Astrocyte (in vitro differentiated cells and primary cell): ENCODE data around the gene NRIP2. TPM values are rescaled to one million over a fixed set of nuclear protein-coding genes. Genes with fewer than 3 reads are reported as not detected.
A peak's percentile ranks its signal among the peaks of the same experiment; 100 is the strongest.

Experiments
- DNase-seq: peaks from one replicate; pipeline ENCODE4 v3.0.0-alpha.2; 2010; ENCODE audit warnings: low read depth
- FAIRE-seq: peaks from 2 replicates; lab custom pipeline; 2011; peaks lifted over from hg19 to GRCh38; lab: Jason Lieb, UNC
- H2AFZ ChIP-seq: 2 replicates; pipeline ENCODE4 v1.6.0; 2012; ENCODE audit warnings: low read depth, low read length, inconsistent platforms
- H3K27ac ChIP-seq: 2 replicates; pipeline ENCODE4 v1.5.1; 2011; ENCODE audit warnings: low read depth, low read length, inconsistent platforms
- H3K27me3 ChIP-seq: 2 replicates; pipeline ENCODE4 v1.6.0; 2011; ENCODE audit warnings: low read length, inconsistent platforms; ENCODE audit not compliant: insufficient read depth
- H3K36me3 ChIP-seq: 2 replicates; pipeline ENCODE4 v1.5.1; 2011; ENCODE audit warnings: low read length, inconsistent platforms; ENCODE audit not compliant: insufficient read depth
- H3K4me1 ChIP-seq: 2 replicates; pipeline ENCODE4 v1.5.1; 2011; ENCODE audit warnings: low read length, inconsistent platforms; ENCODE audit not compliant: insufficient read depth
- H3K4me2 ChIP-seq: 2 replicates; pipeline ENCODE4 v1.6.0; 2012; ENCODE audit warnings: low read length, inconsistent platforms
- H3K4me3 ChIP-seq: 2 replicates; pipeline ENCODE4 v1.5.1; 2011; ENCODE audit warnings: low read depth, mild to moderate bottlenecking, low read length, inconsistent platforms; ENCODE audit not compliant: insufficient read depth
- H3K79me2 ChIP-seq: 2 replicates; pipeline ENCODE4 v1.6.0; 2012; ENCODE audit warnings: mild to moderate bottlenecking, low read length, inconsistent platforms; ENCODE audit not compliant: insufficient read depth
- H3K9ac ChIP-seq: 2 replicates; pipeline ENCODE4 v1.6.0; 2012; ENCODE audit warnings: mild to moderate bottlenecking, low read length, inconsistent platforms
- H3K9me3 ChIP-seq: 2 replicates; pipeline ENCODE4 v1.5.1; 2012; ENCODE audit warnings: low read depth, mild to moderate bottlenecking, low read length, inconsistent platforms; ENCODE audit not compliant: insufficient read depth
- H4K20me1 ChIP-seq: 2 replicates; pipeline ENCODE4 v1.6.0; 2012; ENCODE audit warnings: low read length, inconsistent platforms; ENCODE audit not compliant: insufficient read depth
- H3K27ac Mint-ChIP-seq: one replicate; pipeline ENCODE4 v1.8.0; 2021; ENCODE audit warnings: mild to moderate bottlenecking, mixed read lengths; ENCODE audit not compliant: unreplicated experiment
- H3K27me3 Mint-ChIP-seq: one replicate; pipeline ENCODE4 v1.8.0; 2021; ENCODE audit warnings: low read depth, mixed read lengths; ENCODE audit not compliant: unreplicated experiment
- H3K36me3 Mint-ChIP-seq: one replicate; pipeline ENCODE4 v1.8.0; 2021; ENCODE audit warnings: low read depth, mixed read lengths; ENCODE audit not compliant: unreplicated experiment
- H3K4me1 Mint-ChIP-seq: one replicate; pipeline ENCODE4 v1.8.0; 2021; ENCODE audit warnings: low read depth, mixed read lengths; ENCODE audit not compliant: unreplicated experiment
- H3K4me3 Mint-ChIP-seq: one replicate; pipeline ENCODE4 v1.8.0; 2021; ENCODE audit warnings: mild to moderate bottlenecking, moderate library complexity, mixed read lengths; ENCODE audit not compliant: unreplicated experiment
- H3K9me3 Mint-ChIP-seq: one replicate; pipeline ENCODE4 v1.8.0; 2021; ENCODE audit warnings: mild to moderate bottlenecking, mixed read lengths; ENCODE audit not compliant: unreplicated experiment
- EZH2 ChIP-seq: IDR thresholded peaks from 2 replicates; pipeline ENCODE4 v1.6.1; 2012; ENCODE audit warnings: mild to moderate bottlenecking, low read length, inconsistent platforms; ENCODE audit not compliant: insufficient read depth
- total RNA-seq: library from RNA; stranded (reverse); gene quantifications from 2 replicates; pipeline ENCODE4 v1.2.1, GENCODE V29; 2021
- TF ChIP-seq, protein P1 (sequence below): IDR thresholded peaks from 2 replicates; pipeline ENCODE4 v1.5.1; 2011; ENCODE audit warnings: low read depth, mild to moderate bottlenecking, inconsistent platforms, low read length, moderate library complexity; ENCODE audit not compliant: insufficient read depth

The NRIP2 gene
- total RNA-seq, 1 donor from 2014 or later: not detected

DNA sequence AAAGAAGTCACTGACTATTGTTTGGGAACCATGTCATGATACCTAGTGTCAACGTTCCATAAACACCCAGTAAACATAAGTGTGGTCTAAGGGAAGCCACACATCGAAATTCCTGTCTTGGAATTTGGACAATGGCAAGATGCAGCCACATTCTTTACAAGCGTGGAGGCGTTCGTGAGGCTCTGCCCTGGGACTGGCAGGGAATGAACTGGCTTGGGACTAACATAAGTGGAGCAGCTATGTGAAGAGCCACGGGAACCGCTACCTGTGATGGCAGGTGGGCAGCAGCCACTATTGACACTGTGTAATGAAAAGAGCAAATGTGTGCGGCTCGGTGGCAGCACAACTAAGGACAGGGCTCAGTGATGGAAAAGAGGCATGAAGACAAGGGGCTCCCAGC, 10.0 kb upstream of the NRIP2 start:
- Mint-ChIP-seq H3K36me3 (peaks cover 3% of the 10 kb centered on the region), H3K27me3 (no peaks in the 10 kb centered on the region), H3K4me1 (peaks cover 24% of the 10 kb centered on the region), H3K27ac (no peak overlapping the region), H3K9me3 (no peaks in the 10 kb centered on the region), H3K4me3 (peak overlapping the region; percentile 2)
- TF ChIP-seq, protein P1, sequence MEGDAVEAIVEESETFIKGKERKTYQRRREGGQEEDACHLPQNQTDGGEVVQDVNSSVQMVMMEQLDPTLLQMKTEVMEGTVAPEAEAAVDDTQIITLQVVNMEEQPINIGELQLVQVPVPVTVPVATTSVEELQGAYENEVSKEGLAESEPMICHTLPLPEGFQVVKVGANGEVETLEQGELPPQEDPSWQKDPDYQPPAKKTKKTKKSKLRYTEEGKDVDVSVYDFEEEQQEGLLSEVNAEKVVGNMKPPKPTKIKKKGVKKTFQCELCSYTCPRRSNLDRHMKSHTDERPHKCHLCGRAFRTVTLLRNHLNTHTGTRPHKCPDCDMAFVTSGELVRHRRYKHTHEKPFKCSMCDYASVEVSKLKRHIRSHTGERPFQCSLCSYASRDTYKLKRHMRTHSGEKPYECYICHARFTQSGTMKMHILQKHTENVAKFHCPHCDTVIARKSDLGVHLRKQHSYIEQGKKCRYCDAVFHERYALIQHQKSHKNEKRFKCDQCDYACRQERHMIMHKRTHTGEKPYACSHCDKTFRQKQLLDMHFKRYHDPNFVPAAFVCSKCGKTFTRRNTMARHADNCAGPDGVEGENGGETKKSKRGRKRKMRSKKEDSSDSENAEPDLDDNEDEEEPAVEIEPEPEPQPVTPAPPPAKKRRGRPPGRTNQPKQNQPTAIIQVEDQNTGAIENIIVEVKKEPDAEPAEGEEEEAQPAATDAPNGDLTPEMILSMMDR: no peak
- TF ChIP-seq EZH2: no peak
- Histone ChIP-seq H2AFZ (peak overlapping the region; percentile 22), H3K4me2 (peak overlapping the region; percentile 60), H3K27me3 (no peaks in the 10 kb centered on the region), H3K4me3 (no peak overlapping the region), H4K20me1 (no peaks in the 10 kb centered on the region), H3K36me3 (no peaks in the 10 kb centered on the region), H3K4me1 (peaks cover 17% of the 10 kb centered on the region), H3K27ac (no peak overlapping the region), H3K9ac (peak overlapping the region; percentile 37), H3K79me2 (no peaks in the 10 kb centered on the region), H3K9me3 (no peaks in the 10 kb centered on the region)
- no peak for FAIRE-seq
- DNase-seq: peak; percentile 60

DNA sequence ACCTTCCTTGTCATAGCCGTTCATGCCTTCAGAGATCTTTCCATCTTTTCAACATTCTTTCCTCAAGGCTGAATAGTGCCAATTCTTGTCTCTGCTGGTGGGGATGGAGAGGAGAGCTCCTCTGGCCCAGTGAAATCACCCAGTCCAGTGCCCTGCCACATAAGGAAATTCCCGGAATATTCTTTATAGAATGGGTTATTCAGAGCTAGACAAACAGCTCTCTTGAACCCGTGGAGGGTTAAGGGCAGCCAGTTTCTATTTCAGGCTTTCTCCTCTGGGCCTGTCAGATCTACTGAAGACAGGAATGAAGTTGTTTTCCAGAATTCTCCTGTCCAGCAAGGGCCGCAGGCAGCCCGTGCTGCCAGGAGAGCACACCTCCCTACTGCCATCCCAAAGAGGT, 8.1 kb upstream of the NRIP2 start:
- Mint-ChIP-seq H3K9me3 (no peaks in the 10 kb centered on the region), H3K27me3 (no peaks in the 10 kb centered on the region), H3K4me1 (peaks cover 13% of the 10 kb centered on the region), H3K36me3 (peaks cover 7% of the 10 kb centered on the region), H3K27ac (no peak overlapping the region), H3K4me3 (no peak overlapping the region)
- Histone ChIP-seq H3K9ac (no peak overlapping the region), H3K36me3 (no peaks in the 10 kb centered on the region), H3K27ac (no peak overlapping the region), H4K20me1 (no peaks in the 10 kb centered on the region), H2AFZ (no peak overlapping the region), H3K4me1 (peaks cover 12% of the 10 kb centered on the region), H3K27me3 (no peaks in the 10 kb centered on the region), H3K79me2 (no peaks in the 10 kb centered on the region), H3K4me2 (no peak overlapping the region), H3K9me3 (no peaks in the 10 kb centered on the region), H3K4me3 (no peak overlapping the region)
- TF ChIP-seq, protein P1: no peak
- TF ChIP-seq EZH2: no peak
- DNase-seq (no peak), FAIRE-seq (no peak)

DNA sequence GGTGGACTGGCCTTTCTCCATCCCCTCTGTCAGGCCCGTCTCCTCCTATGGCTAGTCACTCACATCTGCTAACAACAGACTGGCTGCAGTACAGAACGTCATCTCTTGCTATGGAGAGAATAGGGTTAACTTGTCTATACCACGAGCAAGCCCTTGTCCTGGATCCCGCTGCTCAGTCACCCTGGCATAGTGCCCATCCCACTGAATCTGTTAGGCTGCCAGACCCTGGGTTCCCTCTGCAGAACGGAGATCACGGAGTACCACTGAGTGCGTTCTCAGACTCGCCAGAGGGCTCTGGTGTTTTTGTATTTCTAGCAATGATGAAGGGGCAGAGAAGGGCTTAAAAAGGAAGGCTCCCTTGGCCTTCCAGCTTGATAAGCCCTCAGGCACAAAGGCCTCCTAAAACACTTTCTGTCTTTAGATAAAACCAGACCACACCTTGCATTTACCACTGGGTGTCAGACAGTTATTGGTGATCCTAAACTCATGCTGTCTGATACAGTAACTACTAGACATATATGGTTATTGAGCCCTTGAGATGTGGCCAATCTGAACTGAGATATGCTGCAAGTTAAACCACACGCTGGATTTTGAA, 6.3 kb upstream of the NRIP2 start:
- H3K79me2 ChIP-seq: no peaks in the 10 kb centered on the region
- Mint-ChIP-seq H3K27me3 (no peaks in the 10 kb centered on the region), H3K4me3 (no peak overlapping the region), H3K4me1 (peaks cover 13% of the 10 kb centered on the region), H3K27ac (no peak overlapping the region), H3K9me3 (no peaks in the 10 kb centered on the region), H3K36me3 (peaks cover 7% of the 10 kb centered on the region)
- DNase-seq (no peak), FAIRE-seq (no peak)
- H2AFZ ChIP-seq: no peak overlapping the region
- no peak overlapping the region for H3K4me3 ChIP-seq
- TF ChIP-seq EZH2: no peak
- TF ChIP-seq, protein P1: no peak
- no peak overlapping the region for H3K4me2 ChIP-seq
- no peaks in the 10 kb centered on the region for H4K20me1 ChIP-seq
- peaks cover 12% of the 10 kb centered on the region for H3K4me1 ChIP-seq
- H3K27me3 ChIP-seq: no peaks in the 10 kb centered on the region
- no peaks in the 10 kb centered on the region for H3K9me3 ChIP-seq
- H3K27ac ChIP-seq: no peak overlapping the region
- no peak overlapping the region for H3K9ac ChIP-seq
- H3K36me3 ChIP-seq: no peaks in the 10 kb centered on the region
